ENCODE measurements around the gene PPP6R2.
A peak's percentile ranks its signal among the peaks of the same experiment; 100 is the strongest.

The PPP6R2 gene

DNA sequence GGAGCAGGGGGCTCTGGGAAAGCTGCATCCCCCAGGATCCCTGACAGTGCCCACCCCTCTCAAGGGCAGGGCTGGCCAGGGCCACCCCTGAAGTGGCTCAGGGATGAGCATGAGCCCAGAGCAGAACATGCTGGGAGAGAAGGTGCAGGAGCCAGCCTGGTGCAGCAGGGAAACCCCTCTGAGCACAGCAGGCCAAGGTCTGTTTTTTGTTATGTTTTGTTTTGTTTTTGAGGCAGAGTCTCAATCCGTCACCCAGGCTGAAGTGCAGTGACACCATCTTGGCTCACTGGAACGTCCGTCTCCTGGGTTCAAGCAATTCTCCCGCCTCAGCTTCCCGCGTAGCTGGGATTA lies 132.5 kb downstream of the PPP6R2 start:
- H3K27ac ChIP-seq, result no peak overlapping the region
- no peak overlapping the region for H3K9ac ChIP-seq

DNA sequence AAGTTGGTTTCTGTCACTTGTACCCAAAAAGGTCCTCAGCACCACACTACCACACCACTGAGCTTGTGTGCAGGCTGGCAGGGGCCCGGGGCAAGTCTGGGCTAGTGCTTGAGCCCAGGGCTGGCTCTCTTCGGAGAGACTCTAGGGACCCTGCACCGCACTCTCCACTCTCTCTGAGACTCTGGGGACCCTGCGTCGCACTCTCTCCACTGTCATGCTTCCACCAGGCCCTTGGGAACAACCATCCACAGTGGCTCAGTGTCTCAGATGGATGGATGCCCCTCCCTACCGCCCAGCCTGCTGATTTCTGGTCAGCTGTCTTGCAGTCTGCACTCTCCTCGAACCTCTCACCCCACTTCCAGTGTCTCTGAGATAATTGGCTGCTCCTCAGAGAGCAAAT lies 133.7 kb downstream of the PPP6R2 start:
- Histone ChIP-seq H3K4me2 (no peak overlapping the region), H3K4me3 (IDR thresholded peaks at IDR 0.05; ENCODE audit: insufficient read depth, low read depth, low read length) (no peak overlapping the region), H3K27ac (no peak overlapping the region), H3K27me3 (ENCODE audit: insufficient read depth, low read depth) (no peaks in the 10 kb centered on the region), H3K9ac (no peak overlapping the region), H3K36me3 (ENCODE audit: insufficient read depth) (no peaks in the 10 kb centered on the region), H2AFZ (ENCODE audit: low read depth) (no peak overlapping the region), H3K79me2 (ENCODE audit: insufficient read depth, low read depth) (peaks cover 25% of the 10 kb centered on the region), H3K4me1 (ENCODE audit: low read depth, poor library complexity, severe bottlenecking) (peaks cover 17% of the 10 kb centered on the region), H4K20me1 (ENCODE audit: insufficient read depth) (no peaks in the 10 kb centered on the region)
- TF ChIP-seq, protein P1, sequence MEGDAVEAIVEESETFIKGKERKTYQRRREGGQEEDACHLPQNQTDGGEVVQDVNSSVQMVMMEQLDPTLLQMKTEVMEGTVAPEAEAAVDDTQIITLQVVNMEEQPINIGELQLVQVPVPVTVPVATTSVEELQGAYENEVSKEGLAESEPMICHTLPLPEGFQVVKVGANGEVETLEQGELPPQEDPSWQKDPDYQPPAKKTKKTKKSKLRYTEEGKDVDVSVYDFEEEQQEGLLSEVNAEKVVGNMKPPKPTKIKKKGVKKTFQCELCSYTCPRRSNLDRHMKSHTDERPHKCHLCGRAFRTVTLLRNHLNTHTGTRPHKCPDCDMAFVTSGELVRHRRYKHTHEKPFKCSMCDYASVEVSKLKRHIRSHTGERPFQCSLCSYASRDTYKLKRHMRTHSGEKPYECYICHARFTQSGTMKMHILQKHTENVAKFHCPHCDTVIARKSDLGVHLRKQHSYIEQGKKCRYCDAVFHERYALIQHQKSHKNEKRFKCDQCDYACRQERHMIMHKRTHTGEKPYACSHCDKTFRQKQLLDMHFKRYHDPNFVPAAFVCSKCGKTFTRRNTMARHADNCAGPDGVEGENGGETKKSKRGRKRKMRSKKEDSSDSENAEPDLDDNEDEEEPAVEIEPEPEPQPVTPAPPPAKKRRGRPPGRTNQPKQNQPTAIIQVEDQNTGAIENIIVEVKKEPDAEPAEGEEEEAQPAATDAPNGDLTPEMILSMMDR (conservative IDR thresholded peaks at IDR 0.05; ENCODE audit: low read depth, low read length), result no peak

More for the DNA sequence above, 132.5 kb downstream of the PPP6R2 start:
- Histone ChIP-seq H3K79me2 (ENCODE audit: insufficient read depth, low read depth) (peaks cover 37% of the 10 kb centered on the region), H3K36me3 (ENCODE audit: insufficient read depth) (no peaks in the 10 kb centered on the region), H3K4me3 (IDR thresholded peaks at IDR 0.05; ENCODE audit: insufficient read depth, low read depth, low read length) (no peak overlapping the region), H2AFZ (ENCODE audit: low read depth) (no peak overlapping the region), H3K4me1 (ENCODE audit: low read depth, poor library complexity, severe bottlenecking) (peaks cover 30% of the 10 kb centered on the region), H4K20me1 (ENCODE audit: insufficient read depth) (no peaks in the 10 kb centered on the region), H3K4me2 (peak overlapping the region; percentile 72; the same call in 1 of the 2 replicates), H3K27me3 (ENCODE audit: insufficient read depth, low read depth) (no peaks in the 10 kb centered on the region)
- TF ChIP-seq, protein P1 (conservative IDR thresholded peaks at IDR 0.05; ENCODE audit: low read depth, low read length), result no peak

DNA sequence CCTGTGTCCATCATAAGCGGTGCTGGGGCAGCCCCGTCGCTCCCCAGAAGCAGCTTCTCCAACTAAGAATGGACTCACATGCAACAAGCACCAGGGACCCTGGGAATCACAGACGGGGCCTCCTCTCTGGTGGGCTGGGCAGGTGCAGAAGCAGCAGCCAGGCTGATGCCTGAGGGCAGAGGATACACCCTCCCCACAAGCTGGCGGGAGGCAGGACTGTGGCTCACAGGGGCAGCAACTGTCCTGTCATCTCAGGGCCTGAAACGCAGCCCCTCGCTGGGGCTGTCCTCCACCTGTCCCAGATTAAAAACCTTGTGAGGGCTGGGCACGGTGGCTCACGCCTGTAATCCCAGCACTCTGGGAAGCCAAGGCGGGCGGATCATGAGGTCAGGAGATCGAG lies 134.8 kb downstream of the PPP6R2 start:
- no peaks in the 10 kb centered on the region for H3K27me3 ChIP-seq (ENCODE audit: insufficient read depth, low read depth)
- no peak overlapping the region for H2AFZ ChIP-seq (ENCODE audit: low read depth)
- peaks cover 14% of the 10 kb centered on the region for H3K79me2 ChIP-seq (ENCODE audit: insufficient read depth, low read depth)
- H4K20me1 ChIP-seq (ENCODE audit: insufficient read depth), result no peaks in the 10 kb centered on the region
- H3K4me1 ChIP-seq (ENCODE audit: low read depth, poor library complexity, severe bottlenecking), result peaks cover 7% of the 10 kb centered on the region
- H3K4me3 ChIP-seq (IDR thresholded peaks at IDR 0.05; ENCODE audit: insufficient read depth, low read depth, low read length), result no peak overlapping the region
- H3K27ac ChIP-seq, result no peak overlapping the region
- no peaks in the 10 kb centered on the region for H3K36me3 ChIP-seq (ENCODE audit: insufficient read depth)
- no peak overlapping the region for H3K9ac ChIP-seq
- no peak overlapping the region for H3K4me2 ChIP-seq
- TF ChIP-seq, protein P1 (conservative IDR thresholded peaks at IDR 0.05; ENCODE audit: low read depth, low read length), result no peak

DNA sequence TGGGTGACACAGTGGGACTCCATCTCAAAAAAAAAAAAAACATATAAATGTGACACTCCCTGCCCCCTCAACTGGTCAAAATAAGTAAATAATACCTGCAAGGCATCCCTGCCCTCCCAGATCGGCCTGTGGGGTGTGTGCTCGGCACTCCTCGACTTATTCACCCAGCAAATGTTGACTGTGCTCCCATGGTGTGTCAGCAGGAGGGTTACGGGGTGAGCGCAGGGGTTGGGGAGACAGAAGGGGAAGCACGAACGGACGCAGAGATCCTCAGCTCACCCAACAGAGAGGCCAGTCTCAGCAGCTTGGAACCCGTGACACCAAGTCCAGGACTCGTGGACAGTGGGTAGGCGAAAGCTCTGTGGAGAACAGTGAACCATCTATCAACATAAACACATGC lies 136.6 kb downstream of the PPP6R2 start:
- H2AFZ ChIP-seq (ENCODE audit: low read depth), result no peak overlapping the region
- H3K27me3 ChIP-seq (ENCODE audit: insufficient read depth, low read depth), result no peaks in the 10 kb centered on the region
- no peaks in the 10 kb centered on the region for H3K4me1 ChIP-seq (ENCODE audit: low read depth, poor library complexity, severe bottlenecking)
- no peak overlapping the region for H3K9ac ChIP-seq
- H3K4me2 ChIP-seq, result no peak overlapping the region
- H3K79me2 ChIP-seq (ENCODE audit: insufficient read depth, low read depth), result no peaks in the 10 kb centered on the region
- H4K20me1 ChIP-seq (ENCODE audit: insufficient read depth), result no peaks in the 10 kb centered on the region
- no peak overlapping the region for H3K27ac ChIP-seq
- TF ChIP-seq, protein P1 (conservative IDR thresholded peaks at IDR 0.05; ENCODE audit: low read depth, low read length), result no peak
- no peaks in the 10 kb centered on the region for H3K36me3 ChIP-seq (ENCODE audit: insufficient read depth)
- H3K4me3 ChIP-seq (IDR thresholded peaks at IDR 0.05; ENCODE audit: insufficient read depth, low read depth, low read length), result no peak overlapping the region
